T47D (cell line): ENCODE results near the gene GNG4.
"Not testable (repeated sequence)": the region's sequence is repeated elsewhere in the genome, so short reads cannot be mapped to it uniquely, and the experiment has no call there.

Experiments
- DNase-seq, 2 experiments: peaks; one replicate each; pipeline versions ENCODE4 v3.0.0 to v3.0.0-alpha.2; 2011 to 2012; ENCODE audit warnings: low read depth in 1 of 2, low spot score in 1 of 2
- JUND ChIP-seq: IDR thresholded peaks from 2 replicates; pipeline ENCODE4 v1.6.1; 2012; ENCODE audit warnings: low read depth
- in situ Hi-C: cut with HindIII; loops from 2 replicates; pipeline ENCODE4 v1.10.0; 2016; ENCODE audit warnings: low sequenced_read_pairs, low pct_unique_long_range_greater_than_20kb

The GNG4 gene

DNA sequence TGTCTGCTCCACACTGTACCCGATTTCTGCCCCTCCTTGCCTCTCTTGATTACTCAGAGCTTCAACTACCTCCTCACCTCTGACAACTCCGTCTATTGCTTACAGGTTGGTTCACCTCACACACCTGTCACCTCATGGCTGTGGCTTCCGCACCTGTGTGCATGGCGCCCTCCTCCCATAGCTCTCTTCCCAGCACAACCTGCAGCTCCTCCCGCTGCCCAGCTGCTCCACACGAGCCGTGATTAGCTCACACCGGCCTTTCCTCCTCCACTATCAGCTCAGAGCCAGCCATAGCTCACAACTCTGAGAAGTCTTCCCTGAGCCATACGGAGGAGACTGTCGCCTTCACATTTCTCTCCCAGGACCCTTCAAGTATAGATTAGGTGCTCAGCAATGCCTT, 67.5 kb downstream of the GNG4 start:
- TF ChIP-seq JUND: no peak
- in situ Hi-C loops: no loop called here
- no peak for DNase-seq

- no peak for TF ChIP-seq JUND
- in situ Hi-C loops: no loop called here
- no peak for DNase-seq
Observed at GRCh38 chr1:235579891-235580290, 69.7 kb downstream of the GNG4 start.

DNA sequence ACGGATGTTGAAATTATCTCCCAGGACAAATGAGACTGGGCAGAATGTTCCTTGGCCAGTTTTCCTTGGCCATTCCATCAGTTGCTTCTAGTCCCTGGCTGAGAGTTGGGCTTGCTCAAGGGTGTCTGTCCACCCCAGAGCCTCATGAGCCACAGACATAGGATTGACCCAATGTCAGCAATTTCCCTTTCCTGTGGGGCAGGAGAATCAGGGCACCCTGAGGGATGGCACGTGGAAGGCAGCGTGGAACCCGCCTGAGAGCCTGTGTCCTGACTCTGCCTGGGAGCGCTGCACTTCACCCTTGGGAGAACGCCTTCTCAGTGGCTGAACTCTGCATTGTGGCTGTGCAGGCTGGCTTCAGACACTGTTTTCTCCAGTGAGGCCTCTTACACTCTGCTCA, 74.0 kb downstream of the GNG4 start:
- in situ Hi-C loops: no loop called here
- no peak for TF ChIP-seq JUND
- DNase-seq: no peak

DNA sequence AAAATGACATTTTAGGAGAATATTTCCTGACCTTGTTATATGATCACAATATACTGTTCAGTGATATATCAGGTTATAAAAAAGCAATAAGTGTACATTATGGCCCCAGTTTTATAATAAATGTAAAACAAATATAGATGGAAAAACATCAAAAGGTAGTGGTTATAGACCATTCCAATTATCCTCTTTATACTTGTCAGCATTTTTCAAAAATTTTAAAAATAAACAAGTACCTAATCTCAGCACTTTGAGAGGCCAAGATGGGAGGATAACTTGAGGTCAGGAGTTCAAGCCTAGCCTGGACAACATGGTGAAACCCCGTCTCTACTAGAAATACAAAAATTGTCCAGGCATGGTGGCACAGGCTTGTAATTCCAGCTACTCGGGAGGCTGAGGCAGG, 75.7 kb downstream of the GNG4 start:
- TF ChIP-seq JUND: no peak
- DNase-seq: no peak
- in situ Hi-C loops: no loop called here

DNA sequence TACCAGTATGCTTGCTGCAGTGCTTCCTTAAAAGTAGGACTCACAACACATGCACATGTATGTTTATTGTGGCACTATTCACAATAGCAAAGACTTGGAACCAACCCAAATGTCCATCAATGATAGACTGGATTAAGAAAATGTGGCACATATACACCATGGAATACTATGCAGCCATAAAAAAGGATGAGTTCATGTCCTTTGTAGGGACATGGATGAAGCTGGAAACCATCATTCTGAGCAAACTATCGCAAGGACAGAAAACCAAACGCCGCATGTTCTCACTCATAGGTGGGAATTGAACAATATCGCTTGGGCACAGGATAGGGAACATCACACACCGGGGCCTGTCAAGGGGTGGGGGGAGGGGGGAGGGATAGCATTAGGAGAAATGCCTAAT, 76.6 kb downstream of the GNG4 start:
- not testable (repeated sequence) for DNase-seq

GRCh38 chr1:235571482-235571881, 78.1 kb downstream of the GNG4 start:
- in situ Hi-C loops: no loop called here
- TF ChIP-seq JUND: no peak

More for the DNA sequence above, 76.6 kb downstream of the GNG4 start:
- in situ Hi-C loops: not testable (repeated sequence)

DNA sequence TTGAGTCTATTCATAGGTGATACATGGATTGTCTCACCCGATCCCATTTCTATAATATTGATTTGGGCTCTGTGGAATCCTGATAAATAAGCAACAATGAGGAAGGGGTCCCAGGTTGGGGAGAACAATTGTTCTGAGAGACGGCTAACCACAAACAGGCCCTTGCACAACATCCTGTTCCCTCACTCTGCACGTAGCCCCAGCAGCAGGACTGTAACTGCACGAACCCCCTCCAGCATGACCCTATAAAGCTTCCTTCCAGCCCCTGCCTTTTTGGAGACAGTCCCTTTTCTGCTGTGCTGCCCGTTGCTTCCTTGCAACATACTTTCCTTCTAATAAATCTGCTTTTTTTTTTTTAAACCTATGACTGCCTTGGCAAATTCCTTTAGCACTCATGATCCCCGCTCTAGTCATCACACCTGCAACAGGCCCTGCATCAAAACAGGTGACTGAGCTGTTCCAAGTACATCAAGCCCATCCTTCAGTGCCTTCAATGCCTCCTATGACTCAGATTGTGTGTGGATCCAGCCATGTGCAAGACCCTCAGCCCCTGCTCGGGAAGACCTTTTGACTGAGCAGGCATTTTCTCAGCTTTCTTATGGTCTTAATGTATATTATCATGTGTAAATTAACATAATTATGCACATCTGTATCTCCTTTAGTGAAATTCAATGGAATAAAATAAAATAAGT, 81.6 kb downstream of the GNG4 start:
- in situ Hi-C loops: no loop called here
- TF ChIP-seq JUND: no peak
- no peak for DNase-seq

More at GRCh38 chr1:235571482-235571881, 78.1 kb downstream of the GNG4 start:
- DNase-seq: no peak

DNA sequence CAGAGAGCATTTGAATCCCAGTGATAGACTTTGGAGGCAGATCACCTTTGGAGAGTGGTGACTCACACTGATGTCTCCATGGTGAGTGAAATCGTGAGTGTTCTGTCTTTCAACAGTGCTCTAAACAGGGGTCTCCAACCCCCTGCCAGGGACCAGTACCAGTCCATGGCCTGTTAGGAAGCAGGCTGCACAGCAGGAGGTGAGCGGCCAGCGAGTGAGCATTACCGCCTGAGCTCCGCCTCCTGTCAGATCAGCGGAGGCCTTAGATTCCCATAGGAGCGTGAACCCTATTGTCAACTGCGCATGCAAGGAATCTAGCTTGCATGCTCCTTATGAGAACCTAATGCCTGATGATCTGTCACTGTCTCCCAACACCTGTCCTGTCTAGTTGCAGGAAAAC, 83.5 kb downstream of the GNG4 start:
- DNase-seq: no peak
- no peak for TF ChIP-seq JUND
- in situ Hi-C loops: no loop called here

- in situ Hi-C loops: no loop called here
- DNase-seq: no peak
- no peak for TF ChIP-seq JUND
Observed at GRCh38 chr1:235563513-235564061, 86.0 kb downstream of the GNG4 start.

DNA sequence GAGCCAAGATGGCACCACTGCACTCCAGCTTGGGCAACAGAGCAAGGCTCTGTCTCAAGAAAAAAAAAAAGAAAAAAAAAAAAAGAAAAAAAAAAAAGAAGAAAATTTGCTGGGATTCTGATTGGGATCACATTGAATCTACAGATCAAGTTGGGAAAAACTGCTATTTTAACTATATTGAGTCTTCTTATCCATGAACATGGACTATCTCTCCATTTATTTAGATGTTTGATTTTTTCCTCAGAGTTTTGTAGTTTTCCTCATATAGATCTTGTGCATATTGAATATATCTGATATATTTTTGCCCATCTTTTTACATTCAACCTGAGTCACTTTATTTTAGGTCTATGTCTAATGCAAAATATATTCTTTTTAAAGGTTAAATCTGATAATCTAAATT, 87.0 kb downstream of the GNG4 start:
- TF ChIP-seq JUND: no peak
- in situ Hi-C loops: no loop called here
- DNase-seq: no peak

GRCh38 chr1:235558621-235559169, 90.9 kb downstream of the GNG4 start:
- TF ChIP-seq JUND: no peak
- DNase-seq: no peak
- in situ Hi-C loops: no loop called here

DNA sequence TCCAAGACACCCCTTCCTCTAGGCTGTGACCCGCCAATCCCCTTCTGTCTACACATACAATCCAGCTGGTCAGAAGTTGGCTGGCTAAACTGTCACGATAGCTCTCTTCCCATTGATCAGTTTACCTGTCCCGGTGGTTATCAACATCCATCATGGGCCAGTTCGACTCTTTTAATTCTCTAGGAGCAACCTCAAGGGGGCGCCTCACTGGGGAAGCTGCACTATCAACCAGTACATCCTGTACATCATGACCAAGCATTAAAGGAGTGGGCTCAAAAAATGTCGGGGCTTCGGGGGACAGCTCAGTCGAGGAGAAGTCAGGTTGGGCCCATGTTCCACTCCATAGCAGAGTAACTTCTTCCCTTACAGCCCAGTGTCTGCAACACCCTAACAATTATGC, 92.1 kb downstream of the GNG4 start:
- DNase-seq: peak in 1 of 2 experiments; percentile 10

DNA sequence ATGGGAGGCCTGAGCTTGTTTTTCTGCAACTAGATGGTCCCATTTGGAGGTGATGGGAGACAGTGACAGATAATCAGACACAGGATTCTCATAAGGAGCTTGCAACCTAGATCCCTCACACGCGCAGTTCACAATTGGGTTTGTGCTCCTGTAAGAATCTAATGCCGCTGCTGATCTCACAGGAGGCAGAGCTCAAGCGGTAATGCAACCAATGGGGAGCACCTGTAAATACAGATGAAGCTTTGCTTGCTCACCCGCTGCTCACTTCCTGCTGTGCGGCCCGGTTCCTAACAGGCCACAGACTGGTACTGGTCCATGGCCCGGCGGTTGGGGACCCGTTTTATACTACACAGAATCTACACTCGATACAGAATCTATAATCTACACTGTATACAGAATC, 92.8 kb downstream of the GNG4 start:
- in situ Hi-C loops: no loop called here
- no peak for DNase-seq
- no peak for TF ChIP-seq JUND

More for the DNA sequence above, 92.1 kb downstream of the GNG4 start:
- no peak for TF ChIP-seq JUND
- in situ Hi-C loops: no loop called here
